Activated T-helper 9 cell treated with anti-CD3 and anti-CD28 coated beads, Interleukin-2, amount 50 U/mL, for 16 hours (primary cell): ENCODE measurements around the gene IFT122.
"Not testable (repeated sequence)": the region's sequence is repeated elsewhere in the genome, so short reads cannot be mapped to it uniquely, and the experiment has no call there.

ENCODE experiments used
- DNase-seq: peaks from one replicate; pipeline ENCODE4 v3.0.0-alpha.2; 2020; ENCODE audit warnings: low read depth

IFT122 gene

GRCh38 chr3:129540776-129541516 is 100.9 kb downstream of the IFT122 start:
- no peak for DNase-seq

GRCh38 chr3:129542747-129543146 is 102.7 kb downstream of the IFT122 start:
- DNase-seq = no peak

GRCh38 chr3:129543156-129543790 is 103.2 kb downstream of the IFT122 start, which contains the start of gene H1-8:
Gene H1-8, plus strand, starts transcription at chr3:129543175. Its CDS starts 44 bp downstream, at chr3:129543219.
- DNase-seq = no peak

GRCh38 chr3:129543999-129544398 is 104.0 kb downstream of the IFT122 start:
- no peak for DNase-seq

GRCh38 chr3:129545951-129546350 is 105.9 kb downstream of the IFT122 start:
- not testable (repeated sequence) for DNase-seq

- no peak for DNase-seq
These were observed 107.2 kb downstream of the IFT122 start for GRCh38 chr3:129547241-129547640.

- DNase-seq = no peak
These were observed 108.3 kb downstream of the IFT122 start for GRCh38 chr3:129548104-129548965.

- no peak for DNase-seq
These were observed 109.2 kb downstream of the IFT122 start for GRCh38 chr3:129549006-129549800.

- DNase-seq = no peak
These were observed 109.8 kb downstream of the IFT122 start for GRCh38 chr3:129549805-129550204.

- no peak for DNase-seq
These were observed 112.4 kb downstream of the IFT122 start for GRCh38 chr3:129552287-129553050.

- DNase-seq = no peak
These were observed 113.1 kb downstream of the IFT122 start for GRCh38 chr3:129553171-129553570.

- no peak for DNase-seq
These were observed 113.7 kb downstream of the IFT122 start for GRCh38 chr3:129553719-129554118.

- no peak for DNase-seq
These were observed 114.5 kb downstream of the IFT122 start for GRCh38 chr3:129554356-129555152.

GRCh38 chr3:129555153-129555550 is 115.1 kb downstream of the IFT122 start:
- DNase-seq = no peak

GRCh38 chr3:129555616-129556357 is 115.8 kb downstream of the IFT122 start:
- no peak for DNase-seq

GRCh38 chr3:129556358-129556695 is 116.3 kb downstream of the IFT122 start:
- DNase-seq = no peak

GRCh38 chr3:129556890-129557547 is 117.0 kb downstream of the IFT122 start:
- no peak for DNase-seq

GRCh38 chr3:129557548-129557894 is 117.5 kb downstream of the IFT122 start:
- no peak for DNase-seq
